Fibroblast of skin of left biceps (primary cell): ENCODE results near the gene SHFL.

ENCODE experiments used
- DNase-seq, 2 experiments: peaks; one replicate each; pipeline ENCODE4 v3.0.0-alpha.2; 2013; ENCODE audit warnings: low read depth in 2 of 2

Gene SHFL

GRCh38 chr19:10087296-10088061 is 1.4 kb downstream of the SHFL start:
- no peak for DNase-seq

GRCh38 chr19:10088949-10089554 is 2.9 kb downstream of the SHFL start:
- no peak for DNase-seq

DNA sequence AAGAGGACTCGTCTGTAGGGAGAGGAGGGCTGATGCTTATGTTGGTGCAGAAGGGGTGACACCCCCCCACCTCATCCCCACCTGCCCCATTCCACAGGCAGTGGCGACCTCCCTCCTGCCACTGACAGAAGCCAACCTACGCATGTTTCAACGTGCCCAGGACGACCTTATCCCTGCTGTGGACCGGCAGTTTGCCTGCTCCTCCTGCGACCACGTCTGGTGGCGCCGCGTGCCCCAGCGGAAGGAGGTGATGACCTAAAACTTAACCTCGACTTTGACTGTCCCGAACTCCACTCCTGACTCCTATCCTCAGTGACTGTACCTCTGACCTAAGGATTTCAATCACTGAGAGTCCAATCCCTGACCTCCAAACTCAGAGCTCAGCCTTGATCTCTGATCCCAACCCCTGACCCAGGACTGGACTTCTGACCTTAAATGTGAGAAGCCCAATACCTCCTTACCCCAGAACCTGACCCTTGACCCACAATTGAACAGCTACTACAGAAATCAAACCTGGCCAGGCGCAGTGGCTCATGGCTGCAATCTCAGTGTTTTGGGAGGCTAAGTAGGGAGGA is 3.8 kb downstream of the SHFL start:
- no peak for DNase-seq

DNA sequence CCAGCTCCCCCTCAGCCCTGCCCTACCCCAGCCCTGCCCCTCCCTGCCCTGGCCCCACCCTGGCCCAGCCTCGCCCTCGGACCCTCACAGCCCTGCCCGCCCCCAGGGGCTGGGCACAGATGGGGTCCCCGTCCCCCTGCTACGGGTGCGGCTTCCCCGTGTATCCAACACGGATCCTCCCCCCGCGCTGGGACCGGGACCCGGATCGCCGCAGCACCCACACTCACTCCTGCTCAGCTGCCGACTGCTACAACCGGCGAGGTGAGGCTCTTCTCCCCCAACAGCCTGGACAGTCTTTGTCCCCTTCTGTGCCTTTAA is 5.2 kb downstream of the SHFL start:
- no peak for DNase-seq

- DNase-seq: no peak
Observed at GRCh38 chr19:10091895-10092641, 6.0 kb downstream of the SHFL start.

DNA sequence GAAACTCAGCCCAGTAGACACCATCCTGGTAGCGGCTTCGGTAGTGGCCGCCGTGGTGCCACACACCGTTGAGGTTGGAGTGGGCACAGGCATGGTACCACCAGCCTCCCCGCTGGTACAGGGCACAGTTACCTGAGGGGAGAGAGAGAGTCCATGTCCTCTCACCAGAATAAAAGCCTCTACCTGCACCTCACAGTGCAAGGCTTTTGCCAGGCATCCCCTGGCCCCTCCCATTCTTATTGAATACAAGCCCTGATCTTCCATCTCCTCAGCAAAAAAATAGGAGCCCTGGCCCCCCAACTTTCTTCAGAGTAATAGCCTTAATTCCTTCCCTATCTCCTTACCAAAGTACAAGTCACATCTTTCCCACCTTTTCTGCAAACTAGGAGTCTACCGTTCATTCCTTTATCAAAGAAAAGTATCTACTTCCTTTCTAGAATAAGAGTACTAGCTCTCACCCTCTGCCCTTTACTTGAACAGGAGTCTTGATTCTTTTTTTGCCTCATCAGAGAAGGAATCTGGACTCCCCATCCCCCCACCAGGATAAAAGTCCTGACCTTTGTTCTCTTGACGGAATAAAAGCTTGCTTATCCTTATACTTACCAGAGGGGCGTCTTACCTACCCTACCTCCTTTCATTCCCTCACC is 6.7 kb downstream of the SHFL start:
- no peak for DNase-seq

DNA sequence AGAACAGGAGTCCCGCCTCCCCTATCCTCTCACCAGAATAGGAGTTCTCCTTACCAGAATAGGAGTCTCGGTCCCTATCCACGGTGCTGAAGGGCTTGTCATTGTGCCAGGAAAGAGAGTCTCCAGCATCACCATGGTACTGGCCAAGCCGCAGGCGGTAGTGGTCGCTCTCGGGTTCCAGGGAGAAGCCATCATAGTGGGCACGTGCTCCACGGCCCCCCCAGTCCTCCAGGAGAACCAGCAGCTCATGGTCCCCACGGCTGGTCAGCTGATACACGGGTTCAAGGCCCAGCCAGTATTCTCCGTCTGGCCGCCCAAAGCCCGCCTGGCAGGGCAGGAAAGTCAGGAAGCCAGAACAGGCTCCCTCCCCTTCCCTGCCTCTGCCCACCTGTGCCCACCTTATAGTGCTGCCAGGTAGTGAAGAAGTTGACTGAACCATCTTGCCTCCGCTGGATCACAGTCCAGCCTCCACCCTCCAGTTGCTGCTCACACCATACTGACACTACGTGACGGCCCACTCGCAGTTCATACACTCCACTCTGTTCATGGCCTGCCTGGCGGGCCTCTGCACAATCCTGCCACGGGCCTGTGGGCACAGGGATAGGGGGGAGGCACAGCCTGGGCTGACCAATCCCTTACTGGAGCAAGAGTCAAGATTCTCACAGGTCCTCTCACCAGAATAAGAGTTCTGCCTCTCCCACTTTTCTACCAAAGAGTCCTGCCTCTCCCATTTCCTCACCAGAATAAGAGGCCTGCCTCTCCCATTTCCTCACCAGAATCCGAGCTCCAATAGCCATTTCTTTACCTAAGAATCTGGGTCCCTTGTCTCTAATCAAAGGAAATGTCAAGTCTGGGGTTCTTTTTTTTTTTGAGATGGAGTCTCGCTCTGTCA is 7.4 kb downstream of the SHFL start:
- DNase-seq: no peak

GRCh38 chr19:10095622-10095947 is 9.5 kb downstream of the SHFL start:
- no peak for DNase-seq

DNA sequence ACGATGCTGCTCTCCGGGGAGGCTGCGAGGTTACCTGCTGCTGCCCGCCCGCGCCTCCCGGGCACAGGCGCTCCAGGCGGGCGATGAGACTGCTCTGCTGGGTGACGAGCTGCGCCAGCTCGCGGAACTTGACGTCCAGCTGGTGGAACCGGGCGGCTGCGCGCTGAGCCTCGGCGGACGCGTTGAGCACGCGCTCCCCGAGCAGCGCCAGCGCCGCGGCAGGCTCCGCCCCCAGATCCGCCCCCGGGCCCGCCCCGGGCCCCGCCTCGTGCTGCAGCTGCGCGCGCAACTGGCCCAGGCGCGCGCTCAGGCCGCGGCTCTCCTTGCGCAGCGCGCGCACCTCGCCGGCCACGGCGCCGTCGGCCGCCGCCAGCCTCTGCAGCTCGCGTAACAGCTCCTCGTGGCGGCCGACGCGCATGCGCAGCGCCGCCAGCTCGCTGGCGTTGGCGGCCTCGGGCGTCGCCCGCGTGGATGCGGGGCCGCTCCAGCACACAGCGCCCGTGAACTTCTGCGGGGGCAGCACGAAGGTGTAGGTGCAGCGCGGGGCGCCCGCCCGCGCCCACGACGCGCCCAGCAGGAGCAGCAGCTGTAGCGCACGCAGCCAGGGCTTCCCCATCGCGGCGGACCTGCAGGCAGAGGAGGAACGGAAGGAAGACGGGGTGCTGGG is 10.0 kb downstream of the SHFL start:
- DNase-seq: peak; percentile 79 to 81

DNA sequence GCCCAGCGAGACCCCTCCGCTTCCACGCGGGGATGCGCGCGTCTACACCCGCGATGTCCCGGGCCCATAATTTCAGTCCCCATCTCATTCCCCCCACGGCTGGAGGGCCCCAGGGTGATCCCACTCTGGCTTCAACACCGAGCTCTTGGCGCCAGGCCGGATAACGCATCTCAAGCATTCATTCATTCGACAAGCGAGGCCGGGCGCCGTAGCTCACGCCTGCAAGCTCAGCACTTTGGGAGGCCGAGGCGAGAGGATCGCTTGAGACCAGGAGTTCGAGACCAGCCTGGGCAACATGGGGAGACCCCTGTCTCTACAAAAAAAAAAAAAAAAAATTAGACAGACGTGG is 10.5 kb downstream of the SHFL start:
- DNase-seq: no peak

DNA sequence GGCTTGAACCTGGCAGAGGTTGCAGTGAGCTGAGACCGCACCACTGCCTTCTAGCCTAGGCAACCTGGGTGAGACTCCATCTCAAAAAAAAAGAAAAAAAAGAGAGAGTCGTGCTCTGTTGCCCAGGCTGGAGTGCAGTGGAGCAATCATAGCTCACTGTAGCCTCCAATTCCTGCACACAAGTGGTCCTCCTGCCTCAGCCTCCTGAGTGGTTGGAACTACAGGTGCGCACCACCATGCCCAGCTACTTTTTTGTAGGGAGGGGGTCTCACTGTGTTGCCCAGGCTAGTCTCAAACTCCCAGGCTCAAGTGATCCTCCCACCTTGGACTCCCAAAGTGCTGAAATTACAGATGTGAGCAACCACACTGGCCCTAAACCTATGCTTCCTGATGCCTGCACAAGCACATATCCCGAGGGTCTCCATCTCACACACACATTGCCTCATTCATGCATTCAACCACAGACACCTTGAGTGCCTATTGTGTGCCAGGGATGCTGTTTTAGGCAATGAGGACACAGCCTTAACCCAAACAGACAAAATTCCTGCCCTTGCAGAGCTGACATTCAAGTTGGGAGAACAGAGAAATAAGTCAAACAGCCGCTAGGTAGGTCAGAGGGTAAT is 14.2 kb downstream of the SHFL start:
- DNase-seq: no peak

DNA sequence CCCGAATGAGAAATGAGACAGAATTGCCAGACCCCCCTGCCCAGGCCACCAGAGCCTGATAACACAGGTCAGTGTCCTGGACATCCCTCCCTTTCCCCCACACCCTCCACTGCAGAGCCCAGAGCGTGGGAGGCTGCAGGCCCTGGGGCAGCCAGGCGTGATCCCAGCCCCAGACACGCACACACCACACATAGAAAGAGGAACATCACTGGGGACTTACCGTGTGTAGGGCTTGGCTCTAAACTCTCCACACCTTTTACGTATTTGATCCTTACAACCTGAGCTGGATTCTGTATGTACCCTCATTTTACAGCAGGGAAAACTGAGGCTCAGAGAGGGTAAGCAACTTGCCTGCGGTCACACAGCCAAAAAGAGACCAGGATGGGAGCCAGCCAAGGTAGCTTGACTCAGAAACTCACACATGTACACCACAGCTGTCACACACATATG is 16.7 kb downstream of the SHFL start:
- no peak for DNase-seq

- no peak for DNase-seq
Observed at GRCh38 chr19:10104130-10104513, 18.0 kb downstream of the SHFL start.

GRCh38 chr19:10104665-10105508 is 18.8 kb downstream of the SHFL start:
- DNase-seq: no peak

DNA sequence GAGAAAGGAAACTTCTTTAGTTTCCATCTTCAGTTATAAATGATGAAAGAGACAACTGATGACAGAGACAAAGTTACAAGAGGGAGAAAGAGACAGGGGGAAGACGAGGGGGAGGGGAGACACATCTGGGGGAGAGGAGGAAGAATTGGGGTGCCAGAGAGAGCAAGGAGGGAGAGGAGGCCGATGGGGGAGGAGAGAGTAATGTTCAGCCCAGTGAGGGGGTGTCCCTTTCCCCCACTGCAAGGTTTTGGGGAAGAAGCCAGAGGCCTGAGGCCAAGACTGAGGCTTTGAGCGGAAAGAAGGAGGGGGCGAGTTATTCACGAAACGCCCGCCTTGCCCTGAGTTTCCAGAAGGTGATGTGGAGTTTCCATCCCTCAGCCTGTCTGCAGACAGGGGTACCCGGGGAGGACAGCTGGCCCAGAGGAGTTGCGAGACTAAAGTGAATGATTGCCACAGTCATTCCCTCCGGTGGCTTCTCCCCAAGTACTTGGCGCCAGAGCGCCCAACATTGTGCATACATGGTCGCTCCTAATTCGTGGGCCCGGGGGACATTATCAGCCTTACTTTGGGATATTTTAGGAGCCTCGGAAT is 19.5 kb downstream of the SHFL start:
- no peak for DNase-seq

- DNase-seq: peak; percentile 95
Observed at GRCh38 chr19:10106100-10106936, 20.2 kb downstream of the SHFL start, which contains the start of gene PPAN. TSS of gene PPAN (plus strand) at chr19:10106362. CDS start at chr19:10106395, 33 bp downstream.

- no peak for DNase-seq
Observed at GRCh38 chr19:10107254-10107653, 21.1 kb downstream of the SHFL start.

- no peak for DNase-seq
Observed at GRCh38 chr19:10107817-10108367, 21.8 kb downstream of the SHFL start.
